NCI-H1436 treated with DMSO at 0.1 percent for 48 hours (cell line): ENCODE results near the gene NSG1.

ENCODE experiments used
- DNase-seq: peaks from one replicate; lab custom pipeline; 2025; lab: John Stamatoyannopoulos, UW

The NSG1 gene

GRCh38 chr4:4396628-4397440 is 9.9 kb downstream of the NSG1 start:
- no peak for DNase-seq

DNA sequence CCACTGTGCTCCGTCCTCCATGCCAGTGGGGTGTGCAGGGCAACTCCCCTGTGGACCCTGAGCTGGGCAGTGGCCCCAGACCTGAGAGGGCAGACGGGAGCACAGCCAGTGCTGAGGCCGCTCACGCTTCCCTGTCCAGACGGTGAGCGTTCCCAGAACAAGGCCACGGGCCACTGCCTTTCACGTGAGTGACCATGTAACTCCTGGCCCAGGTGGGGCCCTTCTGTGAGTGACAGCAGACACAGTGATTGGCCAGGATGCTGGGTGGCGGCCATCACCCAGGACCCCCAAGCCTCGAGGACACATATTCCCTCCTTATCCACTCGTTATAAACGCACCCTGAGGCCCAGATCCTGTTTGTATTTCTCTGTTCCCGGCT is 10.5 kb downstream of the NSG1 start:
- DNase-seq, result no peak

DNA sequence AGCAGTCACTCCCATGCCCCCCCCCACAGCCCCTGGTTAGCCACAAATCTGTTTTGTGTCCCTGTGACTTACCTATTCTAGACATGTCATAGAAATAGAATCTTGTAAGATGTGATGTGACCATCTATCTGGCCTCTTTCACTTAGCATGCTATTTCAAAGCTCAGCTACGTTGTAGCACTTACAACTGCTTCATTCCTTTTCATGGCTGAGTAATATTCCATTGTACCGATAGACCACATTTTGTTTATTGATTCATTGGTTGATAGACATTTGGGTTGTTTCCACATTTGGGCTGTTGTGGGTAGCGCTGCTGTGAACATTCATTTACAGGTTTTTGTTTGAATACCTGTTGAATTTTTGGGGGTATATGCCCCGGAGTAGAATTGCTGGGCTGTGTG is 11.5 kb downstream of the NSG1 start:
- no peak for DNase-seq

DNA sequence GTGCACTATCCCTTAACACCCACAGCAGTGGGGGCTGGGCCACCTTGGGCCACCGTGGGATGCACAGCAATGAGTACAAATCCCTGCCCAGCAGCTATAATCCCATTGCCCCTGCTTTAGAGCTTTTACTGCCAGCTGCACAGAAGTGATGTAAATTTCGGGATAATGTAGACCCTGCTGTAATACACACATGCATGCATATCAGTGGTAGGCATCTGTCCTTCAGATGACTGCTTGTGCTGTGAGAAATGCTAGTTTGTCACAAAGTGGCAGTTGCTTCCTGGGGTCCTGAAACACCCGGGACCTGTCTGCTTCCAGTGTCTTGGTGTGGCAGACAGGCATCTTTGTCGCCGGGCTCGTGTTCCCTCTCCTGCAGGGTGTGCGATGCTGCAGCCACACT is 14.1 kb downstream of the NSG1 start:
- no peak for DNase-seq

DNA sequence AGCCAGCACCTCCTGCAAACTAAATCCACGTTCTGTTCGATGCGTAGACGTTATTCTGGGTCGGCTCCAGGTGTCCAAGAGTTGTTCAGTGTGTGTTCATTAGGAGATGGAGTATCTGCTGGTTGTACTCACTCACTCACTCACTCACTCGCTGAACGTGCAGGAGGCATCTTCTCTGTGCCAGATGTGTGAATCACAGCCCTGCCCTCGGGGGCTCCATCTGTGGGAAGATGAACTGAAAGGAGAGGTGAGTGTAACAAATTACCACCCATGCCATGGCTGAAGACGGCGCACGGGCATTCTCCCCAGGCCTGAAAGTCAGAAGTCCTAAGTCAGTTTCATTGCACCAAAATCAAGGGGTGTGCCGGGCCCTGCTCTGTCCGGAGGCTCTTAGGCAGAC is 16.1 kb downstream of the NSG1 start:
- DNase-seq, result no peak

DNA sequence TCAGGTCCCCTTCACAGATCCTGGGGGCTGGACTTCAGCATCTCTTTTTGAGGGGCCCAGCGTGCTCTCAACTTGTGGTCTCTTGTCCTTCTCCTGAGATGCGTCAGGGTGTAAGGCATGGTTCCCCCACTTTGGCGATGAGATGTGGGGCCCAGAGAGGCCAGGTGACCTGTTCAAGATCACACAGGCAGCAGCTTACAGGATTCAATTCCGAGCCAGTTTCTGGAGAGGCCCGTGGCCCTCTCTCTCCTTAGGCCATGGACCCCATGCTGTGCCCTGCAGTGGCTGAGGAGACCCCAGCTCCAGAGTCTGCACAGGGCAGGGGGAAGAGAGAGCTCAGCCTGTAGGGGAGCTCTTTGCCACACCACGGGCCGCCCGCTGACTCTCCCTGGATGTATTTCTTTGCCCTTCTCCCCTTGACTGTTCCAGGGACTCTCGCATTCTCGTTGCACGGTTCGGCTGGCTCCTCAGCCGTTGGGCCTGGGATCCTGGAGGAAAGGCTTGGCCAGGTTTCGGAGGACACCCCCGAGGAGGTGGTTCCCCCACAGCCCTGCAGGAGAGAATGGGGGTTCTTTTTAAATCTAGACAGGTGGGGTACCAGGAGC is 18.6 kb downstream of the NSG1 start:
- DNase-seq, result no peak

- no peak for DNase-seq
Measured at GRCh38 chr4:4406455-4407298, 19.8 kb downstream of the NSG1 start.

DNA sequence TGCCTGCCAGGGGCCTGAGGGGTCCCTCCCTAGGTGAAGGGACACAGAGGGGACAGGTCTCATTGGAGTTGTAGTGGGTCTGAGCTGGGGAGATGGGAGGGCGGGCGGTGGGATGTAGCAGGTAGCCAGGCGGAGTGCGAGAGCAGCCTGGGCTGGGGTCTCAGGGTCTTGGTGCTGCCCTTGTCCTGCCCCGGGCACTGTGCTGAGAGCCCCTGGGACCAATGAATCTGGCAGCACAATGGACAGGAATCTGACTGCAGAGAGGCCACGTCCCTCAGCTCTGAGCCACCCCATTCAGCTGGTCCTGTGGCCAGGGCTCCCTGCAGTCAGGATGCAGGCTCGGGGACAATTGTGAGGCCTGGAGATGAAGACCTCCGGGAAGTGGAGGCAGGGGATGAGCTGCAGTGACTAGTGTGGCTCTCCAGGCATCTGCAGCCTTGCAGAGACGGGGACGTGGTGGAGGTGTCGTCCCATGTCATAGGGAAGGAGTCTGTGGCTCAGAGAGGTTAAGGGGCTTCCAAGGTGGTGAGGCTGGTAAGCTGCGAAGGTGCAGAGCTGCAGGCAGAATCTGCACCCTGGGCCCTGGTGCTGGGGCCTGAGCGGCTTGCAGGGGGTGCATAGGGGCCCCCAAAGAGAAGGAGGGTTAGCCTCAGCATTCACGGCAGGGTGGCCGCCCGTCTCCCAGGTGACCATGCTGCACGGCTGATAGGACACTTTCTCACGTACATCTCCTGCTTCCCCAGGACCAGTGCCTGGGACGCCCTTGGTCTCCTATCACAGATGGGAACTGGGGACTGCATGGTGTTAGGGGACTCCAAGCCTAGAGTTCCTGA is 20.6 kb downstream of the NSG1 start:
- no peak for DNase-seq

DNA sequence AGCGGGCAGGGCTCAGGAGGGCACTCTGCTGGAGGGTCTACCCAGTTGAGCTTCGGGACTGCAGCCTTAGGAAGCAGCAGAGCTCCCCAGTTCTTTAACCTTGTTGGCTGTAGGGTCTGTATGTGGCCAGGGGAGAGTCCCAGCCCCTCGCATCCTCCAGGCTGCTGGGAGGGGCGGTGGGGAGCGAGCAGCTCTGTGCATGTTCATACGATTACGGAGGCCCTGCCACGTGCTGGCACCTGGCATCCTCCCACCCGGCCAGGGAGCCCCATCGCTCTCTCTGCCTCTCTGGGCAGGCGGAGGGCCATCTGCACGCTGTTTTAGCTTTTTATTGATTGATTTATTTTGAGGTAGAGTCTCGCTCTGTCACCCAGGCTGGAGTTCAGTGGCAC is 21.2 kb downstream of the NSG1 start:
- DNase-seq, result no peak

- no peak for DNase-seq
Measured at GRCh38 chr4:4408576-4409335, 21.9 kb downstream of the NSG1 start.

DNA sequence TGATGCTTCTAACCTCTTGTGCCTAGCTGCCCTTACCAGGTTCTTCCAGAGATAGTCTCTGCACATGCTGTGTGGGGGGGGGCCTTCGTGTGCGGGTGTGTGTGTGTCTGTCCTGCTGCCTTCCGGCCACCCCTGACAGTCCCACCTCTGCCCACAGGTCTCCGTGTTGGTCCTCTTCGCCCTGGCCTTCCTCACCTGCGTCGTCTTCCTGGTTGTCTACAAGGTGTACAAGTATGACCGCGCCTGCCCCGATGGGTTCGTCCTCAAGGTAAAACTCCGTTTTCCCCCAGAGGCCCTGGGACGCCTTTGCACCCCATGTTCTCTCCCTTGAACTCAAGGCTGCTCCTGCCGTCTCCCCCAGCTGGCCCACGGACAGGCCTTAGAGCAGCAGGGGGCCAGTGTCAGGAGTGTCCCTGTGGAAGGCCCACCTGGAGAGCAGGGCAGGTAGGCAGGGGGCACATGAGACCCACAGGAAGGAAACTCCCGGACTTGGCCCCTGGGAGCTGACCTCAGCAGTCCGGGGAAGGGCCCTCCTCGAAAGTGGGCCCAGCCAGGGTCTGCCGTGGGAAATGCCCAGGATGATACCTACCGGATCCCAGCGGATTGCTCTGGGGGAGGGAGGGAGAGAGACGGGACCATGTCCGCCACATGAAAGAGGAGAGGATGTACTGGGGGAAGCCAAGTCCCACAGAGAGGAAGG is 22.7 kb downstream of the NSG1 start:
- DNase-seq, result no peak

- DNase-seq, result no peak
Measured at GRCh38 chr4:4410271-4410670, 23.4 kb downstream of the NSG1 start.

GRCh38 chr4:4411906-4412305 is 25.0 kb downstream of the NSG1 start:
- no peak for DNase-seq

DNA sequence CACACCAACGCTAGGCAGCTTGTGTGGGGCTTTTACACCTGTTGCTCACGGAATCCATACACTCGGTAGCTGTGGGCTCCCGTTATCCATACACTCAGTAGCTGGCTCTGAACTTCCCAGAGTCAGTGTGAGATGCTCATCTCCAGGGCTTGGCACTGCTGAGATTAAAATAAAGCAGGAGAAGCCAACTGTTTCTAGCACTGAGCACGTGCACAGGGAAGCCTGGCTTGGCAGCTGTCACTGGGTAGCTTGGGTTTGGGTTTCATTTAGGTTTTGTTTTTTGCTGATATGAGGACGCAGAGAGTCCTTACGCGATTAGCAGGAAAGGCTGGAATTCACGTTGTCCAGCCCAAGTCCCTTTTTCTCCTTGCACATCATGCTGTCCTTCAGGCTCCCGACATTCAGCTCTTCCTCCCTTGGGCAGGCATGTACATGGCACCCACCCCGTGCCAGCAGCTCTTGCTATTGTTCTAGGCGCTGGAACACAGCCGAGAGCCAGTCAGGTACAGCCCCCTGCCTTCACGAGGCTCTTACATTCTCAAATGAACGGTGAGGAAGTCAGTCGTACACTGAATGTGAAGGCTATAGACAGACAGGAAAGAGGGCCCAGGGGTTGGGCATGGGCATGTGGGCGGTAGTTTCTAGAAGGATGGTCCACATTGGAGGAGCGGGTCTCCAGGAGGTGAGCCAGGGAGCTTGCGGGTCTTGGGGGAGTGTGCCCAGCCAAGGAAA is 25.9 kb downstream of the NSG1 start:
- DNase-seq, result no peak

GRCh38 chr4:4413373-4413725 is 26.4 kb downstream of the NSG1 start:
- no peak for DNase-seq

GRCh38 chr4:4413806-4414205 is 26.9 kb downstream of the NSG1 start:
- no peak for DNase-seq

DNA sequence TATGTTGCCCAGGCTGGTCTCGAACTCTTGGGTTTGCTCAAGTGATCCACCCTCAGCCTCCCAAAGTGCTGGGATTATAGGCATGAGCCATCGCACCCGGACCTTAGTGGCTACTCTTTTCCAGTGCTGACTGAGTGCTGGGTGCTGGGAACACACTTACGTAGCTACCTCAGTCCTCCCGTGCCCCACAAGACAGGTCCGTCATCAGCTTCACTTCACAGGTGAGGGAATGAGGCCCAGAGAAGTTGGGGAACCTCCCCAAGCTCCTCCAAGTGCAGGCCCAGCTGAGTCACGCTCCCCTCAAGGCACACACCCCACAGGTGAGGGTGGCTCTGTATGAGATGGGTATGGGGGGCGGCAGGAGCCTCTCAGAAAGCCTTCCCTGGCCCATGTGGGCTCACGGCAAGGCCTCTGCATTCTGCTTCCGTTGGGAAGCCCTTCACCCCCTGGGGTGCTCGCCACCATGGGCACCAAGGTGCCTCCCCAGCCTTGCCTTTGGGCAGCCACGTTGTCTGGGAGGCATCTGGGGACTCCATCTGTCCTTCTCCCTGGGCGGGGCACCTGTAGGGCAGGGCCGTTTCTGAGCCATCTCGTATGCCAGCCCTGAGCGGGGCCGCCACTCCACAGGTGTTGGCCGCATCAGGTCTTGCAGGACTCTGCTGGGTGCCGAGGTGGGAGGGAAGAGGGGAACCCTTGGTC is 28.4 kb downstream of the NSG1 start:
- no peak for DNase-seq

DNA sequence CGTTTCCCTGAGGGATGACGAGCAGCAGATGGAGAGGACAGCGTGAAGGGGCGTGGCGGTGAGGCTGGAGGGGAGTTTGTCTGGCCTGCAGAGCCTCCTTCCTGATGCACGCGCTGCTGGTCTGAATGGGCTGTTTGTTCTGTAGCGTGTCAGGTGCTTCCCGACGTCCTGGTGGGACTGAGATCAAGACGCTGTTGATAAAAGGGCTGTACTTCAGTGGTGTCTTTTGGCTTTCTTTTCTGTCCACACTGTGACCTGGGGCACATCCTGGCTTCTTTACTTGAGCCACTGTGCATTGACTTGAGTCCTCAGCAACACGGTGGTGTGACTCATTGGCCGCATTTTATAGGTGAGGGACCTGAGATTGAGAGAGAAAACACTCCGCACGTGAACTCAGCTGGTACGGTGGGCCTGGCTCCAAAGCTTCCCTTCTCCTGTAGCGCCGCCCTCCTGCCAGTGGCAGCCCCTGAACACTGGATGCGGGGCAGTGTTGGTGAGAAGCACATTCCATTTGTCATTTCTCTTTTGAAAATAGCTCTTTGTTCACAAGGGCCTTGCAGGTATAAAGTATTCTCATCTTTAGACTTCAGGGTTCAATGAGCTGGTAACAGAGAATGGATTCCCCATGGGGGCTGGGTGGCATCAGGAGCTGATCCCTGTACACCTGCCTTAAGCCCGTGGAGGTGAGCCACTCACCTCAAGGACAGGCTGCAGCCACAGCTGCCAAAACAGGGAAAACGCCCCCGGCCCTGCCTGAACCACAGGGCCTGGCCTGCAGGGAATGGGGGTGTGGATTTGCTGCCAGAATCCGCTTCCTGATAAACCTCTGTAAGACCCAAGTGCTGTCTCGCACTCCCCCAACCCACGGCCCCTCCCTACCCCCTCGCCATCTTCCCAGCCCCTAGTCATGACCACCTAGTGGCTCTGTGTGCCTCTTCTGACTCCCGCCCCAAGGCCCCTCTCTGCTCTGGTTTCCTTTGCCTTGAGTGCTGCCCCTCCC is 29.2 kb downstream of the NSG1 start:
- DNase-seq, result no peak
